ENCODE data around the gene LRPAP1. TPM values are rescaled to one million over a fixed set of nuclear protein-coding genes. Genes with fewer than 3 reads are reported as not detected.
A peak's percentile ranks its signal among the peaks of the same experiment; 100 is the strongest.
"Not testable (repeated sequence)": the region's sequence is repeated elsewhere in the genome, so short reads cannot be mapped to it uniquely, and the experiment has no call there.

LRPAP1 gene
- total RNA-seq, 4 donors from 2014 or later = 112 to 153 (median 123) TPM

GRCh38 chr4:3548991-3549693 is 16.9 kb upstream of the LRPAP1 start:
- intact Hi-C loops (cut with DNase I; ENCODE audit: low total_unique reads); H3K4me3 ChIP-seq (ENCODE audit: low read depth, poor library complexity, severe bottlenecking): not testable (repeated sequence)
- WGBS, 2 donors = 82 to 86% methylated on average over 20 of the region's 21 CpGs
- peak in 1 of 2 donors; percentile 65 for DNase-seq (ENCODE audit: low spot score in 2 of 2)

GRCh38 chr4:3546721-3547120 is 14.5 kb upstream of the LRPAP1 start:
- H3K4me3 ChIP-seq (ENCODE audit: low read depth, poor library complexity, severe bottlenecking); DNase-seq (ENCODE audit: low spot score in 2 of 2); intact Hi-C loops (cut with DNase I; ENCODE audit: low total_unique reads): not testable (repeated sequence)
- 40 to 53% methylated on average over 4 of the region's 4 CpGs for WGBS, 2 donors

- H3K4me3 ChIP-seq (ENCODE audit: low read depth, poor library complexity, severe bottlenecking); intact Hi-C loops (cut with DNase I; ENCODE audit: low total_unique reads): not testable (repeated sequence)
- peak in 1 of 2 donors; percentile 57 for DNase-seq (ENCODE audit: low spot score in 2 of 2)
- WGBS, 2 donors = 87 to 91% methylated on average over 8 of the region's 8 CpGs
These were observed 13.1 kb upstream of the LRPAP1 start for GRCh38 chr4:3545351-3545750.

- WGBS, 2 donors = 49 to 55% methylated on average over 22 of the region's 22 CpGs
- H3K4me3 ChIP-seq (ENCODE audit: low read depth, poor library complexity, severe bottlenecking); intact Hi-C loops (cut with DNase I; ENCODE audit: low total_unique reads): not testable (repeated sequence)
- DNase-seq (ENCODE audit: low spot score in 2 of 2) = peak in 1 of 2 donors; percentile 83
These were observed 12.2 kb upstream of the LRPAP1 start for GRCh38 chr4:3544259-3545025.

GRCh38 chr4:3543415-3543814 is 11.2 kb upstream of the LRPAP1 start:
- intact Hi-C loops (cut with DNase I; ENCODE audit: low total_unique reads); H3K4me3 ChIP-seq (ENCODE audit: low read depth, poor library complexity, severe bottlenecking): not testable (repeated sequence)
- WGBS, 2 donors = 84 to 89% methylated on average over 6 to 7 of the region's 8 CpGs
- peak in 1 of 2 donors; percentile 34 for DNase-seq (ENCODE audit: low spot score in 2 of 2)

GRCh38 chr4:3538906-3539305 is 6.7 kb upstream of the LRPAP1 start:
- H3K4me3 ChIP-seq (ENCODE audit: low read depth, poor library complexity, severe bottlenecking); DNase-seq (ENCODE audit: low spot score in 2 of 2); intact Hi-C loops (cut with DNase I; ENCODE audit: low total_unique reads): not testable (repeated sequence)
- 96 to 99% methylated on average over 14 to 19 of the region's 23 CpGs for WGBS, 2 donors

- intact Hi-C loops (cut with DNase I; ENCODE audit: low total_unique reads); DNase-seq (ENCODE audit: low spot score in 2 of 2); H3K4me3 ChIP-seq (ENCODE audit: low read depth, poor library complexity, severe bottlenecking): not testable (repeated sequence)
- WGBS, 2 donors = 87 to 89% methylated on average over 10 of the region's 10 CpGs
These were observed 3.6 kb upstream of the LRPAP1 start for GRCh38 chr4:3535812-3536211.

- no peak overlapping the region for H3K4me3 ChIP-seq (ENCODE audit: low read depth, poor library complexity, severe bottlenecking)
- 96 to 97% methylated on average over 7 of the region's 7 CpGs for WGBS, 2 donors
- intact Hi-C loops (cut with DNase I; ENCODE audit: low total_unique reads) = no loop called here
These were observed 1.2 kb upstream of the LRPAP1 start for GRCh38 chr4:3533423-3533820.

More at GRCh38 chr4:3533423-3533820, 1.2 kb upstream of the LRPAP1 start:
- no peak for DNase-seq (ENCODE audit: low spot score in 2 of 2)
- TF ChIP-seq POLR2A (IDR thresholded peaks at IDR 0.05) (no peak), CTCF (IDR thresholded peaks at IDR 0.05) (no peak)
